ENCODE results near the gene SLC39A9. TPM values are rescaled to one million over a fixed set of nuclear protein-coding genes. Genes with fewer than 3 reads are reported as not detected.

Gene SLC39A9
- total and polyA plus RNA-seq, 8 donors: 13.2 to 40.2 (median 28.6) TPM

DNA sequence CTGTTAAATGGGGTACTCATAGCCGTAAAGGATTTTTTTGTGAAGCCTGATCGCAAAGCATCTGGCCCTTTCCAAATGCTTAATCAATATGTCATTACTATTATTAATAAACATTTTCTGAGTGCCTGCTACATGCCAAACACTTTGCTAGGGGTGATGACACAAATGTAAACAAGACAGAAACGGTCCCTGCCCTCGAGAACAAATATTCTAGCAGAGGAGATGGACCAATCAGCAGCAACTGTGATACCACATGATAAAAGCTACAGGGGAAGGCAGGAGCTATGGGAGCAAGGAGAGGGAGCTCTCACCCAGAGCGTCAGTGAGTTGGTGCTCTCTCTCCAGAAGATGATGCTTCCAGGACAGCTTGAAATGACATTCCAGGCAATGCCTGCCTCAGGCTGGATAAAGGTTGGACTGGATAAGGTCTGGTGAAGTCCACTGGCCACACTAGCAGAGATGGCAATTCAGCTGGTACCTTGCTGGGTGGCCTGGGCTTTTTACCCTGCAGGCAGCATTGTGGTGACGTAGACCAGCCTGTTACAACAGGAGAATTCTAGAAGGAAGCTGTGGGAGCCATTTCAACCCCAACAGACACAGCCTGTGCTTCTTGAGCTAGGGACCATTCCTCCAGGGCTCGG lies 41.5 kb upstream of the SLC39A9 start:
- Histone ChIP-seq H3K27ac (no peak overlapping the region), H3K9me3 (no peaks in the 10 kb centered on the region), H3K4me3 (no peak overlapping the region), H3K36me3 (no peaks in the 10 kb centered on the region), H3K27me3 (no peaks in the 10 kb centered on the region), H3K4me1 (no peaks in the 10 kb centered on the region)
- DNase-seq (no peak), ATAC-seq (no peak), FAIRE-seq (no peak)
- 60 to 63% methylated on average over 7 of the region's 7 CpGs for WGBS, 2 donors
- intact Hi-C loops (cut with DNase I): no loop called here
- TF ChIP-seq, protein P1, sequence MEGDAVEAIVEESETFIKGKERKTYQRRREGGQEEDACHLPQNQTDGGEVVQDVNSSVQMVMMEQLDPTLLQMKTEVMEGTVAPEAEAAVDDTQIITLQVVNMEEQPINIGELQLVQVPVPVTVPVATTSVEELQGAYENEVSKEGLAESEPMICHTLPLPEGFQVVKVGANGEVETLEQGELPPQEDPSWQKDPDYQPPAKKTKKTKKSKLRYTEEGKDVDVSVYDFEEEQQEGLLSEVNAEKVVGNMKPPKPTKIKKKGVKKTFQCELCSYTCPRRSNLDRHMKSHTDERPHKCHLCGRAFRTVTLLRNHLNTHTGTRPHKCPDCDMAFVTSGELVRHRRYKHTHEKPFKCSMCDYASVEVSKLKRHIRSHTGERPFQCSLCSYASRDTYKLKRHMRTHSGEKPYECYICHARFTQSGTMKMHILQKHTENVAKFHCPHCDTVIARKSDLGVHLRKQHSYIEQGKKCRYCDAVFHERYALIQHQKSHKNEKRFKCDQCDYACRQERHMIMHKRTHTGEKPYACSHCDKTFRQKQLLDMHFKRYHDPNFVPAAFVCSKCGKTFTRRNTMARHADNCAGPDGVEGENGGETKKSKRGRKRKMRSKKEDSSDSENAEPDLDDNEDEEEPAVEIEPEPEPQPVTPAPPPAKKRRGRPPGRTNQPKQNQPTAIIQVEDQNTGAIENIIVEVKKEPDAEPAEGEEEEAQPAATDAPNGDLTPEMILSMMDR (IDR thresholded peaks at IDR 0.05): no peak

DNA sequence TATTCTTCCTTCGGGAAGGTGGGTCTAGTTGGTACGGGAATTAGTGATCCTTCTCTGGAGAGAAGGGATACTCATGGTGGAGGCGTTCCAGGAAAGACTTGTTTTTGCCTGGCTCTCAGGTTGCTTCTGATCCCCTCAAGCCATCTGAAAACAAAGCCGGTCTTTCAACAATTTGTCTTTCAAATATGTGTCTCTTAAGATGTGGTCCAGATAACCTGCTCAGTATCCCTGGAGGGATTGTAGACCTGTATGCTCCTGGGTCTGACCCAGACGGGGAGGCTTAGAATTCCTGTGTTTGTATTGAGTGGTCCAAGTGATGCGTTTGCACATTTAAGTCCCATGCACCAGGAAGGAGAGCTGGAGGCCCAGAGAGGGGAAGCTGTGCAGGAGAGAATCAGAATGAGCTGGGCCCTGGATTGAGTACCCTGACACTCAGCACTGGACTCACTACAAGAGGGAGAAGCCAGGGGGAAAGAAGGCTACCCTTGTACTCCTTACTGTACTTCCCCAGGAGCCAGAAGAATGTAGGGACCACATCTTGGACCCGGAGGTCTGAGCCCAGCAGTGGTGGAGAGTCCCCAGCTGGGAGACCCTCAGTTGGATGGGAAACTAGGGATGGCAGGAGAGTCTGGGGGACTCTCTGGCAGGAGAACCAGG lies 40.8 kb upstream of the SLC39A9 start:
- Histone ChIP-seq H3K36me3 (no peaks in the 10 kb centered on the region), H3K27ac (no peak overlapping the region), H3K27me3 (no peaks in the 10 kb centered on the region), H3K4me3 (no peak overlapping the region), H3K9me3 (no peaks in the 10 kb centered on the region), H3K4me1 (no peaks in the 10 kb centered on the region)
- ATAC-seq: no peak
- 77 to 82% methylated on average over 7 of the region's 7 CpGs for whole genome bisulfite sequencing, 2 donors
- no peak for FAIRE-seq
- TF ChIP-seq, protein P1 (IDR thresholded peaks at IDR 0.05): no peak
- intact Hi-C loops (cut with DNase I): no loop called here
- DNase-seq: no peak

- no peaks in the 10 kb centered on the region for H3K36me3 ChIP-seq
- no peak overlapping the region for H3K4me3 ChIP-seq
- no peaks in the 10 kb centered on the region for H3K9me3 ChIP-seq
- no peaks in the 10 kb centered on the region for H3K4me1 ChIP-seq
- no peak for DNase-seq
- intact Hi-C loops (cut with DNase I): no loop called here
- TF ChIP-seq, protein P1 (IDR thresholded peaks at IDR 0.05): no peak
- no peak overlapping the region for H3K27ac ChIP-seq
- 62 to 77% methylated on average over 12 of the region's 12 CpGs for WGBS, 2 donors
- no peak for FAIRE-seq
- no peaks in the 10 kb centered on the region for H3K27me3 ChIP-seq
- no peak for ATAC-seq
Observed at GRCh38 chr14:69358233-69358963, 40.1 kb upstream of the SLC39A9 start.

- TF ChIP-seq, protein P1 (IDR thresholded peaks at IDR 0.05): no peak
- Histone ChIP-seq H3K27me3 (no peaks in the 10 kb centered on the region), H3K4me3 (no peak overlapping the region), H3K27ac (no peak overlapping the region), H3K9me3 (no peaks in the 10 kb centered on the region), H3K4me1 (no peaks in the 10 kb centered on the region), H3K36me3 (no peaks in the 10 kb centered on the region)
- DNase-seq: no peak
- 83 to 95% methylated on average over 3 of the region's 3 CpGs for WGBS, 2 donors
- no peak for FAIRE-seq
- no peak for ATAC-seq
- intact Hi-C loops (cut with DNase I): no loop called here
Observed at GRCh38 chr14:69358966-69359365, 39.5 kb upstream of the SLC39A9 start.

Measured in pancreas (tissue), 10 donors.